GM21367 (cell line): ENCODE results near the gene RPTOR.

Experiments
- ATAC-seq: cut with Tn5 transposase; IDR thresholded peaks from one replicate; pipeline ENCODE4 v1.9.1; 2021; ENCODE audit not compliant: unreplicated experiment

Gene RPTOR

DNA sequence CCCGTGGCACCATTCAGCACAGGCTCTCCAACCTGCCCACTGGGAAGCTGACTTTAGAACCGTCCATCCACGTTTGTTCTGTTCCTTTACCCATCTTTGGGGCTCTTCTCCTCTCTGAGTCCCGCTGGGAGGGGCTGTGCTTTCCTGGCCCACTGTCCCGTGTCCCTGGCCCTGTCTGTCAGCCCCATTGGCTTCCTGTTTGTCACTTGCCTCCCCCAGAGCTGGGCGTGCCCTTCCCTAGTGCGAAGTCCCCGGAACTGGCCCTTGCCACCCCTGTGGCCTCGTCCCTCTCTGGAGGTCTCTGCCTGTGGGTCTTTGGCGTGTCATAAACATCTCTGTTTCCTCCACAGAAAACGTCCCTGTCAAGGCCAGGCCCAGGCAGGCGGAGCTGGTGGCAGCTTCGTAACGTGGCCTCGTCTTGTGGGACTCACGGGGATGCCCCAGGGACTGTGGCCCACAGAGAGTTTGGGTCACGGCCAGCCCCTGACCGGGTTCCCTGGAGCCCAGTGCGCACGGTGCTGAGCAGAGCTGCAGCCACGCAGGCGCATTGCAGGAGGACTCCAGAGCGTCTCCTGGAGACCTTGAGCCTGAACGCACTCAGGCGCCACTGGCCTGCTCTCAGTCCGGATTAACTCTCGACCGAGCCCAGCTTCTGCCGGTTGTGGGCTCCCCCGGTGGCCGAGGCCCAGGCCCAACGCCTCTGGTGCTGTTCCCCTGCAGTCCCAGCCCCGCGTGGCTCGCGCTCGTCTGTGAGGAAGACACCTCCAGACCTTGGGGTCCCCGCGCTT is 454.3 kb downstream of the RPTOR start:
- ATAC-seq, result no peak

DNA sequence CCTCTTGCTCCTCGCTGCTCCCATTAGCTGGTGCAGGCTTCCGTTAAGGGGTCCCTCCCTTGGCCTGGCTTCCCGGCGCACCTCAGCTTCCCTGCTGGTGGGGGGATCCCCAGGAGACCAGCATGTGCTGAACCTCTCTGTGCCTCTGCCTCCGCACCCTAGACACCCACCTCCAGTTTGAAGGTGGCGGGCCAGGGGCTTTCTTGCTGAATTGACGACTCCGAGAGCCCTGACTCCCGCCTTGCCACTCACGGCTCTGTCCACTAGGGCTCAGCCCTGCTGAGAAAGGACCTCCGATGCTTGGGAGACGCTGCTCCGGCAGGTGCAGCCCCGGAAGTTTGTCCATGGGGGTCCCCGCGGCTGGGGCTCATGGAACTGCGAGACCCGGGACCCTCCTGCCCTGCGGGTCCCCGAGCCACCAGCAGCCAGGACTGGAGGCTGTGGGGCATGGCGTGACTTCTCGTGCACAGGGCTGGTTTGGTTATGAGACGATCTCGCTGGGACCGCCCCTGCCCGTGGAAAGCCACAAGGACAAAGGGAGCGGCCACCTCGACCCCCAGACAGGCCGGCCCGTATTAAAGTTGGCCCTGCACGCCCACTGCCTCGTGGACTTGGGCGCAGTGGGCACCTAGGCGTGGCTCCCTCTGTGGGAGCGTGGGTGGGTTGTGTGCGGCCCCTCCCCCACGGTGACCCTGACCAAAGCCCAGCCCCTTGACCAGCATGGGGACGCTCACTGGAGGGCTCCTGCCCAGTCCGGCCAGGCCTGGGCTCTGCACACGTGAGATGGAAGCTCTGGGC is 455.1 kb downstream of the RPTOR start:
- ATAC-seq, result no peak

DNA sequence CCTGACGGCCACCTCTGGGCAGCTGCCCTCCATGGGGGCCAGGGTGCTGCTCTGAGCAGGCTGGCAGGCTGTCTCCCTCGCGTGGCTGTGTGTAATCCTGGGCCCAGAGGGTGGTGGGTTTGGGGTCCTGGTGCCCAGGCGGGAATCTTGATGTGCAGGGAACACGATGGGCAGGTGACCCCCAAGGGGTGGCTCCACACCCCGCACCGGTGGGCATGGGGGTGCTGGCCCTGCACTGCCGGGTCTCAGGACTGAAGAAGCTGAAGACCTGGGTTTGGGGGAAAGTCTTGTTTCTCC is 455.6 kb downstream of the RPTOR start:
- ATAC-seq, result no peak

DNA sequence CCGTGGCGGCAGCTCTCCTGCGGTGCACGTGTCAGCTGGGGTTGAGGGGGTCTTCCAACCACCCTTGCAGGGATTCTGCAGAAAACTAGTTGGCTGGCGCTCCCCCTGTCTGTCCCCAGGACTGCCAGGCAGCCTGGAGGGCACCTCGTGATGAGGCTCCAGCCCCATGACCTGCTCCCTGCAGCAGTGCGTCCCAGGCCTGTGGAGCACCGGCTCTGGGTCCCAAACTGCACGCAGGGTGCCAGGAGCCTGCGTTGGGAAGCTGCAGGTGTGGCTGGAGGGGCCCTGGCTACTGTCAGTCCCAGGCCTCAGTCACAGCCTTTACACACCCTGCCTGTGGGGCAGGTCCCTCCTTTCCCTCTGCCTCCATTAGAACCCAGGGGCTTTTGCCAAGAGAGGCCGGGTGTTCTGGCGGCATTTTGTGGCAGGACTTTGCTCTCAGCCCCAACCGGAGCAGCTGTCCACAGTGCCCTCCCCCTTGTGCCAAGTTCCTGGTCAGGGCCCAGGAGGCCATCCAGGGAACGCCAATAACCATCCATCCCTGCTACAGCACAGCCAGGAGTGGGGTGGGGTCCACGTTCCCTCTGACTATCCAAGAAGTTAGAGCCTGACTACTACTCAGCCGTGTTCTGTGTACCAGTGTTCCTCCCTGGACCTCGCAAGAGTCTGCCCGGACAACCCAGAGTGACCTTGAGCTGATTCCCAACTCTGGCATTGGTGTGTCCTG is 456.2 kb downstream of the RPTOR start:
- ATAC-seq, result no peak

DNA sequence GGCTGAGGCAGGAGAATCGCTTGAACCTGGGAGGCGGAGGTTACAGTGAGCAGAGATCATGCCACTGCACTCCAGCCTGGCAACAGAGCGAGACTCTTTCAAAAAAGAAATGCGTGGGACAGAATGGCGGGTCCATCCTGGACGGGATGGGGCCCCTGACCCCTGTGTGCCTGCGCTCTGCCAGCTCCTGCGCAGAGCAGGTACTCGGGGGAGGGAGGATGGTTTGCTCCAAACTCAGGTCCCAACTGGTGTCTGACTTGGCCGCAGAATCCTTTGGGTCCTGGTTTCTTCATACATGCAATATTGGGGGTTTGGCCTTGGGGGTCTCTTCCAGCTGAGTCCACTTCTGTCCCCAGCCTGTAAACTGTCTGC is 457.4 kb downstream of the RPTOR start:
- ATAC-seq, result no peak

DNA sequence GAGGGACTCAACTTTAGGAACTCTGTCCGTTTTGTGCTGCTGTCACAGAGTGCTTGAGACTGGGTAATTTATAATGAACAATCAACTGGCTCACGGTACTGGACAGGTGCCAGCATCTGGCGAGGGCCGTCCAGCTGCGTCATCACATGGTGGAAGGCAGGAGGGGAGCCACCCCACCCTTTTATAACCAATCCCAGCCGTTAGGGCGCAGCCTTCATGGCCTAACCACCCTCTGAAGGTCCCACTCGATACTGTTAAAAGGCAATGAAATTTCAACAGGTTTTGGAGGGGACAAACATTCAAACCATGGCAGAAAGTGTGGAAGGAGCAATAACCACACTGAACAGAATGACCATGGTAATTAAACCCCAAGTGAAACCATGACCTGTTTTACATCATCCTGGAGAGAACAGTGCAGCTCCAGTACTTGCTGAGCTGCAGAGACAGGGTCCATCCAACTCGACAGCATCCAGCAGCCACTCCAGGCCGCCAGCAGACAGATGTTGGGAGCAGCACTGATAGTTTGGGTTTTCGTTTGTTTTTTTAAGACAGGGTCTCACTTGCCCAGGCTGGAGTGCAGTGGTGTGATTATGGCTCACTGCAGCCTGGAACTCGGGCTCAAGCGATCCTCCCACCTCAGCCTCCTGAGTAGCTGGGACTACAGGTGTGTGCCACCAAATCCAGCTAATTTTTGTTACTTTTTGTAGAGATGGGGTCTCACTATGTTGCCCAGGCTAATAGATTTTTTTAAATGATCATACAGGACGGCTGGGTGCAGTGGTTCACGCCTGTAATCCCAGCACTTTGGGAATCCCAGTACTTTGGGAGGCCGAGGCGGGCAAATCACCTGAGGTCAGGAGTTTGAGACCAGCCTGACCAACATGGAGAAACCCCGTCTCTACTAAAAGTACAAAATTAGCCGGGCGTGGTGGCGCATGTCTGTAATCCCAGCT is 458.0 kb downstream of the RPTOR start:
- no peak for ATAC-seq

DNA sequence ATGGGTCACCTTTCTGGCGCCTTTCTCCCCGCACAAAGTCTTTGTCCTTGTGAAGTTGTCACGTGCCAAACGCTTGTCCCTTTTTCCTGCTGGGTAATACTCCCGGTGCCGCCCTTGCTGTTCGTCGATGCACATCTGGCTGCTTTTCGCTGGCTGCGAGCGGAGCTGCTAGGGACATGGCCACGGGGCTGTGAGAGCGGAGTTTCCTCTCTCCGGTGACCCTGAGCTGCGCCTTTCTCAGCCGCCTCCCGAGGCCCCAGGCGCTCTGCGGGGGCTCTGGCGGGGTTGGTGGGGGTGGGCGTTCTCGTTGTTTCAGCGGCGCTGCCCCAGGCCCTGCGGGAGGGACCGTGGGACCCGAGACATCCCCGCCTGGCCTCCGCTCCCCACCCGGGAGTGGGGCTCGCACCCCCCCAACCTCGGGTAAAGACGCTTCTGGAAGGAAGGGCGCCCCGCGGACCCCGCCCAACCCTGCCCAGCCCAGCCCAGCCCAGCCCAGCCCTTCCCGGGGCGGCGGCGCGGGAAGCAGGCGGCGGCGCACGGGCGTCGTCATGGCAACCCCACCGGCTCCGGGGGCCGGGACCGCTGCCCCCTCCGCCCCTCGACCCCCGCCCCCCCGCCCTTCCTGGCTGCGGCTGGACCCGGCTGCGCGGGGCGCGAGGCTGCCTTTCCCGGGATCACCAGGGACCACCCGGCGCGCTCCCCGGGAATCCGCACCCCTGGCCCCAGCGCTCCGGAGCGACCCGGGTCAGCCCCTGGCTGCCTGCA is 459.3 kb downstream of the RPTOR start:
- no peak for ATAC-seq

DNA sequence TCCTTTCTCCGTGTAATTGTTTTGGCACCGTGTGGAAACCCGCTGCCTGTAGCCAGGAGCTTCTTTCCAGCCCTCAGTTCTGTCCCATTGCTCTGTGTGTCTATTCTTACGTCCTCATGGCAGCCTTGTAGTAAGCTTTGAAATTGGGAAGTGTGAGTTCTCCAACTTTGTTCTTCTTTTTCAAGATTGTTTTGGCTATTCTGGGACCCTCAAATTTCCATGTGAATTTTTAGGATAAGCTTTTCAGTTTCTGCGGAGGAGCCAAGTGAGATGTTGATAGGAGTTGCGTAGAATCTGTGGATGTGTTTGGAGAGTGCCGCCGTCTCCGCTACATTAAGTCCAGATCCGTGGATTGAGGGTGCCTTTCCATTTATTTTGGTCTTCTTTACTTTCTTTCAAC is 462.3 kb downstream of the RPTOR start:
- ATAC-seq, result no peak

DNA sequence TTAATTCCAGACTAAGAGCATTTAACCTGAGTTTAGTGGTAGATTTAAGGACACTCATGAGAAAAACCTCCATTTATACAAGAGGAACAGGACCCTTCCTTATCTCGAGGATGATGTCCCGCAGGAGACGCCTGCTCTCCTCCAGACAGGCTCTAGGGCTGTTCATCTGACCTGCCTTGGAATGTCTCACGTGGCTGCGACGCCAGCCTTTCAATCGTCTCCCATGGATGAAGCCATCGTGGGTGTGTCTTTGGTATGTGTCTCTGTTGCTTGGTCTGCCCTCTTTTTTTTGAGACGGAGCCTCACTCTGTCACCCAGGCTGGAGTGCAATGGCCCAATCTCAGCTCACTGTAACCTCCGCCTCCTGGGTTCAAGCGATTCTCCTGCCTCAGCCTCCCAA is 463.5 kb downstream of the RPTOR start:
- no peak for ATAC-seq

DNA sequence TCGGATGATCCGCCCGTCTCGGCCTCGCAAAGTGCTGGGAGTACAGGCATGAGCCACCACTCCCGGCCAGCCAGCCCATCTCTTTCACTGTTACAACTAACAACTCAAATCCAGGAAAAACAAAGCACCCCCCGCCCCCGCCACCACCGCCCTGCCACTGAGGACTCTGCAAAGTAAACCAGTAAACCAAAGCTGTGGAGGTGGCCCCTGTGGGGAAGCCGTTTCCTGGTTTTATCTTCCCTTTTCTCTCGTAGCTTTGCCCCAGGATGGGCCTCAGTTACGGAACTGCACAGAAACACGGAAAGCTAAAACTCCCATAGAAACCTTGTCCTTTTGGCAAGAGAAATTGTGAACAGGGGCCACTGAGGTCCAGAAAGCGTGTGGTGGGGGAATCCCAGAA is 464.5 kb downstream of the RPTOR start:
- ATAC-seq, result no peak

DNA sequence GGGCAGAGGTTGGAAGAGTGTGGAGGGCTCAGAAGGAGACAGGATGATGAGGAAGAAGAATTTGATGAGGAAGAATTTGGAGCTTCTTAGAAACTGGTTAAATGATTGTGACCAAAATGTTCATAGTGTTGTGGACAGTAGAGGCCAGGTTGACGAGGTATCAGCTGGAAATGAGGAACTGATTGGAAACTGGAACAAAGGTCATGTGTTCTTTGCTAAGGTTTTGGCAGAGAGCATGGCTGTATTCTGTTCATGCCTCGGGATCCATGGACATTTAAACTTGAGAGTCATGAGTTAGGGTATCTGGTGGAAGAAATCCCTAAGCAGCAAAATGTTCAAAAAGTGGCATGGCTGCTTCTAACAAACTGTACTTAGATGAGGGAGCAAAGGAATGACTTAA is 466.3 kb downstream of the RPTOR start:
- no peak for ATAC-seq

DNA sequence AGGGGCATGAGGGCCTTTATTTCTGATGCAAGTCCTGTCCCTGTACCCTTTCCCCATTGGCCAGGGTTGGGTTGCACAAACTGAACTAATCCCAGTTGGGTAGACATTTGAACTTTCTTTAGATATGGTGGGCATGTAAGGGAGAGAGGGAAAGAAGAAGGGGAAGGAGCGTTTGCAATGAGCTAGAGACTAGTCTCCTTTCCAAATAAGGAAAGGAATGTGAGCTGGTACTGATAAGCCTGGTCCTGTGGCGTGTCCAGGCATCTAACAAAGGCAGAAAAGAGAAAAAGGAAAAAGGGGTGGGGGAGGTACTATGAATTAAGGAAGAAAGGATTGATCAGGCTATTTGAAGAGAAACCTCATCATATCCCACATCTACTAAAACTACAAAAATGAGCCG is 467.3 kb downstream of the RPTOR start:
- ATAC-seq, result no peak

DNA sequence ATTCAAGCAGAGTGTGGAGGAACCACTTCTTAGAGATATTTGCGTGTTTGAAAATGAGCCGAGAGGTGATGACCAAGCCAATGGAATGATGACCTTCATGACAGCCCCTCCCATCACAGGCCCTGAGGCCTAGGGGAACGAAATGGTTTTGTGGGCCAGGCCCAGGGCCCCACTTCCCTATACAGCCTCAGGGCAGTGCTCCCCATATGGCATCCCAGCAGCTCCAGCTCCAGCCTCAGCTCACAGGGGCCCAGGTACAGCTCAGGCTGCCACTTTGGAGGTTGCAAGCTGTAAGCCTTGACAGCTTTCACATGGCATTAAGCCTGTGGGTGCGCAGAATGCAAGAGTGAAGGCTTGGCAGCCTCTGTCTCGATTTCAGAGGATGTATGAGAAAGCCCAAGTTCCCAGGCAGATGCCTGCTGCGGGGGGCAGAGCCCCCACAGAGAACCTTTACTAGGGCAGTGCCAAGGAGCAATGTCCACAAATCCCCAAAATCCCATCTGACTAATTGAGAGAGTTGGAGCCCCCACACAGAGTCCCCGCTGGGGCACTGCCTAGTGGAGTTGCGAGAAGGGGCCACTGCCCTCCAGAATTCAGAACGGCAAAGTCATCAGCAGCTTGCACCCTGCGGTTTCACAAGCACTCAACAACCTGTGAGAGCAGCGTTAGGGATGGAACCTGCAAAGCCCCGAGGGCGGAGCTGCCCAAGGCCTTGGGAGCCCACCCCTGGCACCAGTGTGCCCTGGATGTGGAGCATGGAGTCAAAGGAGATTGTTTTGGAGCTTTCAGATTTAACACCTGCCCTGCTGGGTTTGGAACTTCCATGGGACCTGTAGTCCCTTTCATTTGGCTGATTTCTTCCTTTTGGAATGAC is 468.2 kb downstream of the RPTOR start:
- ATAC-seq, result no peak

DNA sequence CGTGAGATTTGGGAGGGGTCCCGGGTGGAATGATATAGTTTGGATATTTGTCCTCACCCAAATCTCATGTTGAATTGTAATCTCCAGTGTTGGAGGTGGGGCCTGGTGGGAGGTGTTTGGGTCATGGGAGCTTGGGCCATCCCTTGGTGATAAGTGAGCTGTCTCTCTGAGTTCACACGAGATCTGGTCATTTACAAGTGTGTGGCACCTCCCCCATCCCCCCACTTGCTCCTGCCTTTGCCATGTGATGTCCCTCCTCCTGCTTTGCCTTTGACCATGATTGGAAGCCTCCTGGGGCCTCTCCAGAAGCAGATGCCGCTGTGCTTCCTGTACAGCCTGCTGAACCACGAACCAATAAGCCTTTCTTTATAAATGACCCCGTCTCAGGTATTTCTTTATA is 469.0 kb downstream of the RPTOR start:
- no peak for ATAC-seq

DNA sequence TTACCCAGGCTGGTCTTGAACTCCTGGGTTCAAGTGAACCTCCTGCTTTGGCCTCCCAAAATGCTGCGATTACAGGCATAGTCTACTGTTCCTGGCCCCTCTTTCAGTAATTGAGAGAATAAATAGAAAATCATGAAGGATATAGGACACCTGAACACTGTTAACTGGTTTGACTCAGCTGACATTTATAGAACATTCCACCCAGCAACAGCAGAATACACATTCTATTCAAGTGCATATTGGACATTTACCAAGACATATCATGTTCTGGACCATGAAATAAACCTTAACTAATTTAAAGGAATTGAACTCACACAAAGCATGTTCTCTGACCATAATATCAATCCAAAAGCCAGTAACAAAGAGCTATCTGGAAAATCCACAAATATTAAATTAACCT is 470.5 kb downstream of the RPTOR start:
- no peak for ATAC-seq
